DND-41 (cell line): ENCODE results near the gene DAD1.

ENCODE experiments used
- EZH2 ChIP-seq: IDR thresholded peaks from 3 replicates; pipeline ENCODE4 v1.6.1; 2012; ENCODE audit warnings: borderline replicate concordance, low read depth, mild to moderate bottlenecking, moderate library complexity, low read length, inconsistent platforms; ENCODE audit not compliant: severe bottlenecking
- TF ChIP-seq, protein P1 (sequence below): IDR thresholded peaks from 2 replicates; pipeline ENCODE4 v1.5.1; 2012; ENCODE audit warnings: borderline replicate concordance, low read length, moderate library complexity, mild to moderate bottlenecking; ENCODE audit not compliant: poor library complexity, severe bottlenecking; ENCODE audit errors: extremely low read depth

GRCh38 chr14:22565391-22565945, 23.6 kb downstream of the DAD1 start:
- TF ChIP-seq EZH2: no peak
- TF ChIP-seq, protein P1, sequence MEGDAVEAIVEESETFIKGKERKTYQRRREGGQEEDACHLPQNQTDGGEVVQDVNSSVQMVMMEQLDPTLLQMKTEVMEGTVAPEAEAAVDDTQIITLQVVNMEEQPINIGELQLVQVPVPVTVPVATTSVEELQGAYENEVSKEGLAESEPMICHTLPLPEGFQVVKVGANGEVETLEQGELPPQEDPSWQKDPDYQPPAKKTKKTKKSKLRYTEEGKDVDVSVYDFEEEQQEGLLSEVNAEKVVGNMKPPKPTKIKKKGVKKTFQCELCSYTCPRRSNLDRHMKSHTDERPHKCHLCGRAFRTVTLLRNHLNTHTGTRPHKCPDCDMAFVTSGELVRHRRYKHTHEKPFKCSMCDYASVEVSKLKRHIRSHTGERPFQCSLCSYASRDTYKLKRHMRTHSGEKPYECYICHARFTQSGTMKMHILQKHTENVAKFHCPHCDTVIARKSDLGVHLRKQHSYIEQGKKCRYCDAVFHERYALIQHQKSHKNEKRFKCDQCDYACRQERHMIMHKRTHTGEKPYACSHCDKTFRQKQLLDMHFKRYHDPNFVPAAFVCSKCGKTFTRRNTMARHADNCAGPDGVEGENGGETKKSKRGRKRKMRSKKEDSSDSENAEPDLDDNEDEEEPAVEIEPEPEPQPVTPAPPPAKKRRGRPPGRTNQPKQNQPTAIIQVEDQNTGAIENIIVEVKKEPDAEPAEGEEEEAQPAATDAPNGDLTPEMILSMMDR: no peak
